GM13977 (cell line): Measurements from ENCODE around the gene ECM2.

ENCODE experiments used
- DNase-seq: peaks from one replicate; pipeline ENCODE4 v3.0.0; 2012; ENCODE audit warnings: low spot score
- in situ Hi-C: fragments of 300-500 bp; cut with MboI; formaldehyde crosslinking; loops from one replicate; pipeline ENCODE4 v1.12.0; 2022; ENCODE audit warnings: low sequenced_read_pairs, low pct_unique_long_range_greater_than_20kb, mixed read lengths, inconsistent platforms; ENCODE audit not compliant: unreplicated experiment
- TF ChIP-seq, protein P1 (sequence below): IDR thresholded peaks from 2 replicates; pipeline ENCODE4 v1.5.1; 2012; ENCODE audit warnings: mild to moderate bottlenecking, control low read depth; ENCODE audit not compliant: insufficient read depth; ENCODE audit errors: extremely low read depth, missing control alignments

ECM2 gene

DNA sequence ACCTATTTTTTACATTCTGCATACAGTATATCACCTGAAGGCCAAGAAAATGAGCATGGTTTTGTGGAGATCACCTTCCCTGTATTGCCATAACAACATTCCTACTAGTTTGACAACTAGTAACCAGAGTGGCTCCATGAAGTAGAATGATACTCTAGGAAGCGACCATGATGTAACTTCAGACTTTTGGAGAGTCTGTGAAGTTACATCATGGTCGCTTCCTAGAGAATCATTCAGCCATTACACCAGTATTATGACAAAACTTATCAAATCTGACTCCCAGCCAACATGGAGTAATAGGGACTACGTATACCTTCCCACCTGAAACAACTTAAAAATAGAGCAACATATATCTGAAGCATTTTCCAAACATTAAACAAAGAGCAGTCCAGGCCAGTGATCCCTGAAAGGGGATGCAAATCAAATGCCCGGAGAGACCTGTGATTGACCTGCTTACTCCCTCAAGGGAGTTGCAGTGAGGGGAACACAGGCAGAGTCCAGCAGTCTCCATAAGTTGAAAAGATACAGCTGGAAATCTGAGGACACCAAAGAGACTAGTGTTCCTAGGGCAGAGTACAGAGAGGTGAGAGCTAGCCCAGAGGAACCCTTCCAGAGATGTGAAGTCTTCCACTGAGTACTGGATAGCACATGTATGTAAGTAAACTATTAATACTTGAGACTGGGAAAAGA lies 7.8 kb downstream of the ECM2 start:
- TF ChIP-seq, protein P1, sequence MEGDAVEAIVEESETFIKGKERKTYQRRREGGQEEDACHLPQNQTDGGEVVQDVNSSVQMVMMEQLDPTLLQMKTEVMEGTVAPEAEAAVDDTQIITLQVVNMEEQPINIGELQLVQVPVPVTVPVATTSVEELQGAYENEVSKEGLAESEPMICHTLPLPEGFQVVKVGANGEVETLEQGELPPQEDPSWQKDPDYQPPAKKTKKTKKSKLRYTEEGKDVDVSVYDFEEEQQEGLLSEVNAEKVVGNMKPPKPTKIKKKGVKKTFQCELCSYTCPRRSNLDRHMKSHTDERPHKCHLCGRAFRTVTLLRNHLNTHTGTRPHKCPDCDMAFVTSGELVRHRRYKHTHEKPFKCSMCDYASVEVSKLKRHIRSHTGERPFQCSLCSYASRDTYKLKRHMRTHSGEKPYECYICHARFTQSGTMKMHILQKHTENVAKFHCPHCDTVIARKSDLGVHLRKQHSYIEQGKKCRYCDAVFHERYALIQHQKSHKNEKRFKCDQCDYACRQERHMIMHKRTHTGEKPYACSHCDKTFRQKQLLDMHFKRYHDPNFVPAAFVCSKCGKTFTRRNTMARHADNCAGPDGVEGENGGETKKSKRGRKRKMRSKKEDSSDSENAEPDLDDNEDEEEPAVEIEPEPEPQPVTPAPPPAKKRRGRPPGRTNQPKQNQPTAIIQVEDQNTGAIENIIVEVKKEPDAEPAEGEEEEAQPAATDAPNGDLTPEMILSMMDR: no peak
- DNase-seq: no peak
- in situ Hi-C loops: no loop called here

DNA sequence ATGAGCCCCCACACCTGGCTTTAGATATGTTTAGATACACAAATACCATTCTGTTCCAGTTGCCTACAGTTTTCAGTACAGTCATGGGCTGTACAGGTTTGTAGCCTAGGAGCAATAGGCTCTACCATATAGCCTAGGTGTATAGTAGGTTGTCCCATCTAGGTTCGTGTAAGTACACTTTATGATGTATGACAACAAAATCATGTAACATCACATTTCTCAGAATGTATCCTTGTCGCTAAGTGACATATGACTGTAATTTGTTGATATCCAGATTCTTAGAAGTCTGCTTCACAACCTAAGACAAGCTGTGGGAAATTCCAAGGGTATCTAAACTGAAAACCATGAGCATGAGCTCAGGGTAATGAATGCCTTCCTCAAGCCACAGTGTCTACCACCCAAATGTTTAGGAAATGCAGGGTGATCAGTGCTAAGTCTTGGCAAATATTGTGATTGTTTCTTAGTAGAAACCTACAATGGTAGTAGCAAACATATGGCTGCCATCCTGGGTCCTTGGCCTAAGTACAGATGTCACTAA lies 8.4 kb downstream of the ECM2 start:
- no peak for DNase-seq
- TF ChIP-seq, protein P1: no peak
- in situ Hi-C loops: no loop called here

DNA sequence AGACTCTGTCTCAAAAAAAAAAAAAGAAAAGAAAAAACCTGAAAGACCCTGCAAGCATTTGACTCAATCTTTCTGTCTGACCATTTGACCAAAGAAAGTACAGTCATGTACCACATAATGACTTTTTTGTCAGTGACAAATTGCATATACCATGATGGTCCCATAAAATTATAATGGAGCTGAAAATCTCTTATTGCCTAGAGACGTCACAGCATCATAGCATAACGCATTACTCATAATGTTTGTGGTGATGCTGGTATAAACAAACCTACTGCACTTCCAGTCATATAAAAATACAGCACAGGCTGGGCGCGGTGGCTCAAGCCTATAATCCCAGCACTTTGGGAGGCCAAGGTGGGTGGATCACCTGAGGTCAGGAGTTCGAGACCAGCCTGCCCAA lies 10.5 kb downstream of the ECM2 start:
- no peak for DNase-seq
- in situ Hi-C loops: no loop called here
- TF ChIP-seq, protein P1: no peak

DNA sequence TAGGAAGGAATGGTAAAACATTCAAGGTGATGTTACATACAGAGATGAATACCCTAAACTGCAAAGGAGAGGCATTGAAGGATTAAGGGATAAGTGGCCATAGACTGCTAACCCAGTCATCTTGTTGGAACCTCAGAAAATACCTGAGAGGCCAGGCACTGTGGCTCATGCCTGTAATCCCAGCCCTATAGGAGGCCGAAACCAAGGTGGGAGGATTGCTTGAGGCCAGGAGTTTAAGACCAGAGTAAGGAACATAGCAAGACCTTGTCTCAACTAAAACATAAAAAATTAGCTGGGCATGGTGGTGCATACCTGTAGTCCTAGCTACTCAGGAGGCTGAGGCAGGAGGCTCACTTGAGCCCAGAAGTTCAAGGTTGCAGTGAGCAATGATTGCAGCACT lies 10.9 kb downstream of the ECM2 start:
- no peak for DNase-seq

DNA sequence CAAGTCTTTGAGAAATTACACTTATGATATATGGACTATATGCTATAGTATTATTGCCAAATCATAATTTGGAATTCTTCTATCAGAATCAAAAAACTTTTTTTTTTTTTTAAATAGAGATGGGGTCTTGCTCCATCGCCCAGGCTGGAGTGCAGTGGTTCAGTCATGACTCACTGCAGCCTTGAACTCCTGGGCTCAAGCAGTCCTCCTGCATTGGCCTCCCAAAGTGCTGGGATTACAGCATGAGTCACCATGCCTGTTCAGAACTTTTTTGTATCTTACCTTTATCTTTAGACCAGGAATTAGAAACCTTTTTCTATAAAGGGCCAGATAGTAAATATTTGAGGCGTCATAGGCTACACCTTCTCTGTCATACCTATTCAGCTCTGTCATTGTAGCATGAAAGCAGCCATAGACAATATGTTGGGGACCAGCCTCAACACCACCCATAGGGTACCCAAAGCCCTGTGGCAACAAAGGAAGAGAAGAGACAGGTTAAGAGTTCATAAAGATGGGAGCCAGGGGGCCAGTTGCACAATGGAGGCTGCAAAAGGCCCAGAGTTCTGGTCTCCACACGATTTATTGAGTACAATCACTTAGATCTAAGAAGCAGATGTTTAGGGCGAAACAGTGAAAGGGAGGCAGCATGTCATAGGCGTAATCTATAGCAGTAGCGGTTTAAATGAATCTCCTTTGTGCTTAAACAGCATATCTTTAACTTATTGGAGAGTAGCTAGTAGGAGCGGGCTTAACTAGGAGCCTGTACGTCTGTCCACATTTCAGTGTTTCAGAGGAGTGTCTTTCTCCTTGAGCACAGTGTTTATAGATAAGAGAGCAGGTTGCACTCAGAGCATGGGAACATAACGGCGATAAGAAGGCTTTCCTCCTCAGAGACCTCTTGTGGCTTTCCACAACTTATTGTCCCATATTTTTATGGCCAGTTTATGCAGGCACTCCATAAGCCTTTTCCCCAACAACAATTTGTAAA lies 12.5 kb downstream of the ECM2 start:
- in situ Hi-C loops: no loop called here
- no peak for DNase-seq
- TF ChIP-seq, protein P1: no peak

More for the DNA sequence above, 10.9 kb downstream of the ECM2 start:
- in situ Hi-C loops: no loop called here
- TF ChIP-seq, protein P1: no peak

DNA sequence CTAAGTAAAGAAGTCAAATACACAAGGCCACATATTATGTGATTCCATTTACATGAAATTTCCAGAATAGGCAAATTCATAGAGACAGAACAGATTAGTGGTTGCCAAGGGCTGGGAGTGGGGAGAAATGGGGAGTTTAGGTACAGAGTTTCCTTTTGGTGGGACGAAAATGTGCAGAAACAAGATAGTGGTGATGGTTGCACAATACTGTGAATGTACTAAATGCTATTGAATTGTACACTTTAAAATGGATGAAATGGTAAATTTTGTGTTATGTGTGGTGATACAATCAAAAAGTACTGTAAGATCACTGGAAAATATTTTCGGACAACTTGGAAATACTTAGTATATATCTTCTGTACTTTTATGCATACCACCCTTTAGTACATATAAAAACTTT lies 15.0 kb downstream of the ECM2 start:
- TF ChIP-seq, protein P1: no peak
- in situ Hi-C loops: no loop called here

More for the DNA sequence above, 15.0 kb downstream of the ECM2 start:
- no peak for DNase-seq
